Left lung (tissue), 10 donors: ENCODE results near the gene TEAD1. TPM values are rescaled to one million over a fixed set of nuclear protein-coding genes. Genes with fewer than 3 reads are reported as not detected.

Source experiments
- ATAC-seq: fragments of 200-7000 bp; cut with Tn5 transposase; one replicate; pipeline ENCODE4 v1.9.1; 2020; ENCODE audit warnings: moderate library complexity
- DNase-seq, 4 donors: peaks; one replicate each; pipeline ENCODE4 v3.0.0-alpha.2; 2013 to 2020
- H3K27ac ChIP-seq, 2 donors: fragments of 200-600 bp; sonication (generic) in 1 of 2; one replicate each; pipeline versions ENCODE4 v1.5.0 to v1.8.0; 2020 to 2021
- H3K27me3 ChIP-seq, 2 donors: fragments of 200-600 bp; sonication (generic) in 1 of 2; one replicate each; pipeline versions ENCODE4 v1.5.0 to v1.8.0; 2020 to 2021
- H3K36me3 ChIP-seq, 2 donors: fragments of 200-600 bp; sonication (generic) in 1 of 2; one replicate each; pipeline versions ENCODE4 v1.5.0 to v1.8.0; 2020 to 2021
- H3K4me1 ChIP-seq, 2 donors: fragments of 200-600 bp; one replicate each; pipeline ENCODE4 v1.8.0; 2021
- H3K4me3 ChIP-seq, 2 donors: fragments of 200-600 bp; sonication (generic) in 1 of 2; one replicate each; pipeline versions ENCODE4 v1.5.0 to v1.8.0; 2020 to 2021; ENCODE audit warnings: mild to moderate bottlenecking in 1 of 2
- H3K9me3 ChIP-seq, 2 donors: fragments of 200-600 bp; sonication (generic) in 1 of 2; one replicate each; pipeline versions ENCODE4 v1.5.0 to v1.8.0; 2020 to 2021
- intact Hi-C, 2 donors: fragments of 100-400 bp; cut with DNase I; formaldehyde crosslinking; loops; one replicate each; pipeline versions ENCODE4 v1.11.2 to v1.14.2; 2022
- polyA plus RNA-seq, 6 donors: library from polyadenylated mRNA; unstranded; fragments of 120-200 nt; gene quantifications; one replicate each; pipeline ENCODE4 v1.2.1, GENCODE V29; 2013; ENCODE audit not compliant: insufficient read length in 6 of 6
- total RNA-seq, 2 donors: library from RNA; stranded (reverse); fragmentation: NEBNext Ultra II Directional; extraction: Animal tissue kit (Norgen Biotek cat#: 25700); gene quantifications; one replicate each; pipeline ENCODE4 v1.2.1, GENCODE V29; 2021
- TF ChIP-seq, protein P1 (sequence below), 2 donors: fragments of 200-600 bp; sonication (generic) in 1 of 2; IDR thresholded peaks; one replicate each; pipeline versions ENCODE4 v1.5.0 to v1.8.0; 2021; ENCODE audit warnings: antibody characterized with exemption in 2 of 2
- donor health status: DM: no; HTN: yes; CAD: no.
- donor health status: DM: no; HTN: no; CAD: no.

The TEAD1 gene
- total and polyA plus RNA-seq, 8 donors: 58.1 to 106 (median 86.9) TPM

GRCh38 chr11:12717851-12718291 is 43.6 kb downstream of the TEAD1 start:
- DNase-seq (no peak), ATAC-seq (no peak)
- Histone ChIP-seq H3K36me3 (no peaks in the 10 kb centered on the region), H3K4me1 (no peaks in the 10 kb centered on the region), H3K27me3 (no peaks in the 10 kb centered on the region), H3K9me3 (no peaks in the 10 kb centered on the region), H3K27ac (no peak overlapping the region), H3K4me3 (no peak overlapping the region)
- TF ChIP-seq, protein P1, sequence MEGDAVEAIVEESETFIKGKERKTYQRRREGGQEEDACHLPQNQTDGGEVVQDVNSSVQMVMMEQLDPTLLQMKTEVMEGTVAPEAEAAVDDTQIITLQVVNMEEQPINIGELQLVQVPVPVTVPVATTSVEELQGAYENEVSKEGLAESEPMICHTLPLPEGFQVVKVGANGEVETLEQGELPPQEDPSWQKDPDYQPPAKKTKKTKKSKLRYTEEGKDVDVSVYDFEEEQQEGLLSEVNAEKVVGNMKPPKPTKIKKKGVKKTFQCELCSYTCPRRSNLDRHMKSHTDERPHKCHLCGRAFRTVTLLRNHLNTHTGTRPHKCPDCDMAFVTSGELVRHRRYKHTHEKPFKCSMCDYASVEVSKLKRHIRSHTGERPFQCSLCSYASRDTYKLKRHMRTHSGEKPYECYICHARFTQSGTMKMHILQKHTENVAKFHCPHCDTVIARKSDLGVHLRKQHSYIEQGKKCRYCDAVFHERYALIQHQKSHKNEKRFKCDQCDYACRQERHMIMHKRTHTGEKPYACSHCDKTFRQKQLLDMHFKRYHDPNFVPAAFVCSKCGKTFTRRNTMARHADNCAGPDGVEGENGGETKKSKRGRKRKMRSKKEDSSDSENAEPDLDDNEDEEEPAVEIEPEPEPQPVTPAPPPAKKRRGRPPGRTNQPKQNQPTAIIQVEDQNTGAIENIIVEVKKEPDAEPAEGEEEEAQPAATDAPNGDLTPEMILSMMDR (IDR thresholded peaks at IDR 0.05): no peak
- intact Hi-C loops: no loop called here

DNA sequence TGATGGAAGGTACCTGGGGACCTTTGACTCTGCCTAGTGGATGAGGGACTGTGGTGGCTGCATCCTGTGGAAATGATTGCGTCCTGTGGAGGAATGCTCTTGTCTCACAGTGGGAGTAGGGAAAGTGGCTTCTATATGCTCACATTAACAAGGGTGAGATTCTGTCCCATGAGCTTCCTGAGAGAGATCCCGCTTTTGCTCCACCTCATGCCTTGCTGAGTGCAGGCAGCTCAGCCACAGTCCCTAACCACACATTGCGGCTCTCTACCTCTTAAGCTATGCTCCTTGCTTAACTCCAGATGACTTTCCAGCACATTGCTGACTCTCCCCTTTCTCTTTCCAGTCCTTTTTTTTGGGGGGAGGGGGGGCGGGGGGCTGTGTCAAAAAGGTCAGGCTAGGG is 45.0 kb downstream of the TEAD1 start:
- intact Hi-C loops: no loop called here
- TF ChIP-seq, protein P1 (IDR thresholded peaks at IDR 0.05): no peak
- Histone ChIP-seq H3K27ac (no peak overlapping the region), H3K9me3 (no peaks in the 10 kb centered on the region), H3K36me3 (no peaks in the 10 kb centered on the region), H3K27me3 (no peaks in the 10 kb centered on the region), H3K4me3 (no peak overlapping the region), H3K4me1 (peaks cover 8 to 13% of the 10 kb centered on the region in 2 donors)
- DNase-seq (no peak), ATAC-seq (no peak)

DNA sequence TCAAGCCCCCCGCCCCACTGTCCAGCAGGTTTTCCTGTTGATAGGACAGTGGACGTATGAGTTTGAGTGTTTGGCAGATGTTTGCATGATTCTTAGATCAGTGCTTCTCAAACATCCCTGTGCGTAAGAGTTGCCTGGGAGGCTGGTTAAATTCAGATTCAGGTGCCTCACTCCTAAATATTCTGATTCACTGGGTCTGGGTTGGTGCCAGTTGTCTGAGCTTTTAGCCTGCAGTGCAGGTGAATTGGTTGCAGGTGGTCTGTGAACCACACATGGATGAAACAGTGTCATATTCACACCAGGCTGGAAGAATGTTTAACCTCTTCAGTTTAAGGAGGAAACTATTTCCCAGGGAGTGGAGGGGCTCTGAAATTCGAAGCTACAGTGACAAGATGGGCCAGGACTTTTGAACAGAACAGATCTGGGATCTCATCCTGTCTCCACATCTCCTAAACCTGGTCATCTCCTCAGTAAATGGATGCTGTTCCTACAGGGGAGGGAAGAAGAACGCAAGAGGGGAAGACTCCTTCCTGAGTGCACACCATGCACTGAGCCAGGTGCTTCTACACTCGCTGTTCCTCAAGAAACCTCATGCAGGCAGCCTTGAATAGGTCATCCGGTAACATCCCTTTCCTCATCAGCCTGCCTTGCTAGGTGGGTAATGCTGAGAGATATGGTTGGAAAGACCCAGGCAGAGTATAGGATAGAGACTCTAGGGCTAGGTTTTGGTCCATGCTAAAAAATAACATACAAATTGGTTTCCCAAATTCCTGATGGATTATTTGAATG is 47.8 kb downstream of the TEAD1 start:
- Histone ChIP-seq H3K36me3 (no peaks in the 10 kb centered on the region), H3K27me3 (no peaks in the 10 kb centered on the region), H3K4me1 (peaks cover 17 to 18% of the 10 kb centered on the region in 2 donors), H3K4me3 (no peak overlapping the region), H3K27ac (no peak overlapping the region), H3K9me3 (no peaks in the 10 kb centered on the region)
- intact Hi-C loops: no loop called here
- DNase-seq: no peak
- TF ChIP-seq, protein P1 (IDR thresholded peaks at IDR 0.05): no peak
- no peak for ATAC-seq

GRCh38 chr11:12723421-12724300 is 49.4 kb downstream of the TEAD1 start:
- H3K4me1 ChIP-seq: peaks cover 17 to 18% of the 10 kb centered on the region in 2 donors
- H3K4me3 ChIP-seq: no peak overlapping the region
- TF ChIP-seq, protein P1 (IDR thresholded peaks at IDR 0.05): no peak
- H3K27me3 ChIP-seq: no peaks in the 10 kb centered on the region
- ATAC-seq (peak; percentile 76), DNase-seq (peak in 2 of 4 donors; percentile 53 to 81)
- no peaks in the 10 kb centered on the region for H3K9me3 ChIP-seq
- no peaks in the 10 kb centered on the region for H3K36me3 ChIP-seq
- peak overlapping the region; percentile 3 to 72 for H3K27ac ChIP-seq
- intact Hi-C loops: no loop called here
